ENCODE data around the gene USP49.
A peak's percentile ranks its signal among the peaks of the same experiment; 100 is the strongest.

The USP49 gene

DNA sequence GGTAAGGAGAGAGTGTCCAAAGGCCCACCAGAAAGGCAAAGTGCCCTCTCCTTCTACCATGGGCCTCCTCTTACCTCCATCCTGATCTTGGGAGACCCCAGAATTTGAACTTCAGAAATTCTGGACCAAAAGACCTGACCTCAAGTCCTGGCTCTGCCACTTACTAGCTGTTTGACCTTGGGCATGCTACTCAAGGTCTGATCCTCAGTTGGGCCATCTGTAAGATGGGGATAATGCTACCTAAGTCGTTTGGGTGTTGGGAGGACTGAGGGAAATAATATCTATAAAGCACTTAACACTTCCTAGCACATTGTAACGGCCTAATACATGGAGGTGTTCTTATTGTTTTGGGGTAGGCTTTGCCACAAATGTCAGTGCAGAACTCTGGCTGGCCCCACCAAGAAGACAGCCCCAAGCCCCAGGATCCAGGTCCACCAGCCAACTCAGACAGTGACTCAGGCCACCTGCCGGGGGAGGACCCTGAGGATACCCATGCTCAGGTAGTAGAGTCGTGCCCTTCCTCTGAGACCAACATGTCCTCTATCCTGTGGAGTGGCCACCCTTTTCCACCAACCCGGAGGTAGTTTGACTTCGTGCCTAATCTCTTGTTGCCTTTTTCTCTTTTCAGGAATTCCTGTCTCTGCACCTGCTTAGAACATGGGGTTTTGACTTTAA, 111.9 kb downstream of the USP49 start:
- TF ChIP-seq, protein P1, sequence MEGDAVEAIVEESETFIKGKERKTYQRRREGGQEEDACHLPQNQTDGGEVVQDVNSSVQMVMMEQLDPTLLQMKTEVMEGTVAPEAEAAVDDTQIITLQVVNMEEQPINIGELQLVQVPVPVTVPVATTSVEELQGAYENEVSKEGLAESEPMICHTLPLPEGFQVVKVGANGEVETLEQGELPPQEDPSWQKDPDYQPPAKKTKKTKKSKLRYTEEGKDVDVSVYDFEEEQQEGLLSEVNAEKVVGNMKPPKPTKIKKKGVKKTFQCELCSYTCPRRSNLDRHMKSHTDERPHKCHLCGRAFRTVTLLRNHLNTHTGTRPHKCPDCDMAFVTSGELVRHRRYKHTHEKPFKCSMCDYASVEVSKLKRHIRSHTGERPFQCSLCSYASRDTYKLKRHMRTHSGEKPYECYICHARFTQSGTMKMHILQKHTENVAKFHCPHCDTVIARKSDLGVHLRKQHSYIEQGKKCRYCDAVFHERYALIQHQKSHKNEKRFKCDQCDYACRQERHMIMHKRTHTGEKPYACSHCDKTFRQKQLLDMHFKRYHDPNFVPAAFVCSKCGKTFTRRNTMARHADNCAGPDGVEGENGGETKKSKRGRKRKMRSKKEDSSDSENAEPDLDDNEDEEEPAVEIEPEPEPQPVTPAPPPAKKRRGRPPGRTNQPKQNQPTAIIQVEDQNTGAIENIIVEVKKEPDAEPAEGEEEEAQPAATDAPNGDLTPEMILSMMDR (IDR thresholded peaks at IDR 0.05; ENCODE audit: low read depth, low read length): no peak
- TF ChIP-seq, protein P2, sequence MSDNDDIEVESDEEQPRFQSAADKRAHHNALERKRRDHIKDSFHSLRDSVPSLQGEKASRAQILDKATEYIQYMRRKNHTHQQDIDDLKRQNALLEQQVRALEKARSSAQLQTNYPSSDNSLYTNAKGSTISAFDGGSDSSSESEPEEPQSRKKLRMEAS (IDR thresholded peaks at IDR 0.05; ENCODE audit: low read depth, low read length): no peak
- no peak for TF ChIP-seq POLR2A (IDR thresholded peaks at IDR 0.05; ENCODE audit: extremely low read depth, insufficient read length)
- TF ChIP-seq MYC (IDR thresholded peaks at IDR 0.05; ENCODE audit: low read depth, low read length): no peak
- DNase-seq (ENCODE audit: low read depth): no peak
- H3K4me3 ChIP-seq (ENCODE audit: low read depth, low read length): no peak overlapping the region

DNA sequence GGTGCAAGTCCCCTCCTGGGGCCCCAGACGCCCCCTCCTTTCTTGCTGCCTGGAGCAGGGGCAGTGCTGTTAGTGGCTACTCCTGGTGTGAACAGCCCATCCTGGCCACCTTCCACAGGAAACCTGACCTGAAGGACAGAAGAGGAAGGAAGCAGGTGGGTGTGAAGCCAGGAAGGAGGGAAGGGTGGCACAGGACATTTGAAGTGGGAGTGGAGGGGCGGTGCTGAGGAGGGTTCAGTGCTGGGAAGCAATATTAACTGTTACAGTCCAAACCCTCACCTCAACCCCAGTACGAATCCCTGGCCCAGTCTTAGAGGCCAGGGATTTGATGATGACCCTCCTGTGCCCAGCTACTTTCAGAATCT, 113.8 kb downstream of the USP49 start:
- peak overlapping the region; percentile 37 for H3K4me3 ChIP-seq (ENCODE audit: low read depth, low read length)
- DNase-seq (ENCODE audit: low read depth): no peak
- TF ChIP-seq MYC (IDR thresholded peaks at IDR 0.05; ENCODE audit: low read depth, low read length) (no peak), POLR2A (IDR thresholded peaks at IDR 0.05; ENCODE audit: extremely low read depth, insufficient read length) (no peak)
- TF ChIP-seq, protein P2 (IDR thresholded peaks at IDR 0.05; ENCODE audit: low read depth, low read length): no peak
- TF ChIP-seq, protein P1 (IDR thresholded peaks at IDR 0.05; ENCODE audit: low read depth, low read length): no peak

DNA sequence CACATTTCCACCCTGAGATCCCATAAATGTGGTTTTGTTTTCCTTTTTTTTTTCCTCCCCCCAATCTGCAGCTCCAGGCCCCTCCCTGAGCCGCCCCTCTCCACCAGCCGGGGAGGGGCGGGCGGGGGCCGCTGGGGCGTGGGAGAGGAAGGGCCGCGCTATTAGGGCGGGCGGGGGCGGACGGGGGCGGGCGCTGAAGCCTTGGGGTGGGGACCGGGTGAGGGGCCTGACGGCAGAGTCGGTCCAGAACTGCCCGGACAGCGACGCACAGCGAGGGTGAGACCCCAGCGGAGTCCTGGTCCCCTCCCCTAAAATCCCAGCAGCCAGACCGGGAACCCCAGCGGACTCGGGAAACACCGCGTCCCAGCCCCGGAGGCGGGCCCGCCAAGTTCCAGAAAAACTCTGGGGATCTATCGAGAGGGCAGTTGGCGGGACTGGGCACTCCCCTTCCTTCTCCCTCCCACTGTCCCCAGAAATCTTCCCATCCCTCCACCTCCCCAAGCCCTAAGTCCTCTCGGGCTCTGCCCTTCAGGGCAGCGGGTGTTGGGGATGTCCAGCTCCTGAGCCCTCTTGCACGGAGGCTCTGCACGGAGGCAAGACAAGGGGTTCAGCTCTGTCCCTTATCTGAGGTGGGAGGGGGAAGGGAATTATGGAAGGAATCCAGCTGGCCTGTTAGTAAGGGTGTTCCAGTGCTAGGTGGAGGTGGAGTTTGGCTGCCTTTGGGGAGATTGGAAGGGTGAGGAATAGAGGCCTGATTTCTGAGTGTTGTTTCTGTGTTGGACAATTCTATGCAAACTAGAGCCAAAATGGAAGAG, 114.4 kb downstream of the USP49 start, which contains the start of gene PRICKLE4:
Gene PRICKLE4, plus strand, starts transcription at position 232 of the 815 bp plus-strand sequence. CDS start 2,692 bp downstream, outside the sequence.
- peak; percentile 33 for DNase-seq (ENCODE audit: low read depth)
- no peak for TF ChIP-seq MYC (IDR thresholded peaks at IDR 0.05; ENCODE audit: low read depth, low read length)
- TF ChIP-seq, protein P2 (IDR thresholded peaks at IDR 0.05; ENCODE audit: low read depth, low read length): no peak
- TF ChIP-seq, protein P1 (IDR thresholded peaks at IDR 0.05; ENCODE audit: low read depth, low read length): no peak

DNA sequence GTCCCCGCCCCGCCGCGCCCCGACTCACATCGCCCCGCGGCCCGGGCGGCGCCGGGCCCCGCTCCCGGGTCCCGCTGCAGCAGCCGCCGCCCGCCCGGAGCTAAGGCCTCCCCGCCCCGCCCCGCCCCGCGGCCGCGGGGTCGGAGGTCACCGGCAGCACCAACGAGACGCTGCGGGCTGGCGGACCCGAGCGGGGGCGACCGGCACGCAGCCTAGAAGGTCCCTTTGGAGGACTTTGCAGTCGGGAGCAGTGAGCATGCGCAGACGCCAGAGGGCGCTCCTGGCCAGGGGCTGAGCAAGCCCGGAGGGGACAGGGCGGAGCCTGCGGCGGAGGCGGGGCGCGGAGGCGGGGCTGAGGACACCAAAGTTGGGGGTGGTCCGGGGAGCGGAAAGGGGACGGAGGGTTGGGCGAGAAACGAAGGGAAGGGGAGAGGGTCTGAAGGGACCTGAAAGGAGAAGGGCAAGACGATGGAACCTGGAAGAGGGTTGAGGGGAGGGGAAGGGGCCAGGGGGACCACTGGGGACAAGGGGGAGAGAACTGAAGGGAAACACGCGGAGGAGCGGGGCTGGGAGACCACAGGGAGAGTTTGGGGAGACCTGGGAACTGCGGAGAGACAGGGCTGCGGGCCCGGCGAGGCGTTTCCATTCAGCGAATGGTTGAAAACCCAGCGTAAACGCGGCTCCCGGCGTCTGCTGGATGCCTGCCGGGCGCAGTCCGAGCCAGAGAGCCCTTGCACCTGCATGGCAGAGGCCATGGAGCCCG, 115.2 kb downstream of the USP49 start, which contains the start of gene FRS3:
Gene FRS3, minus strand, starts transcription at position 113 of the 763 bp plus-strand sequence. CDS start 2,913 bp downstream, outside the sequence.
- H3K4me3 ChIP-seq (ENCODE audit: low read depth, low read length): peak within 1 kb of the TSS; percentile 73
- TF ChIP-seq, protein P1 (IDR thresholded peaks at IDR 0.05; ENCODE audit: low read depth, low read length): peak; percentile 81
- TF ChIP-seq MYC (IDR thresholded peaks at IDR 0.05; ENCODE audit: low read depth, low read length) (peak; percentile 44), POLR2A (IDR thresholded peaks at IDR 0.05; ENCODE audit: extremely low read depth, insufficient read length) (peak; percentile 41)
- TF ChIP-seq, protein P2 (IDR thresholded peaks at IDR 0.05; ENCODE audit: low read depth, low read length): peak; percentile 80
- peak; percentile 97 for DNase-seq (ENCODE audit: low read depth)

More for the DNA sequence above, 114.4 kb downstream of the USP49 start, which contains the start of gene PRICKLE4:
- peak within 1 kb of the TSS; percentile 69 for H3K4me3 ChIP-seq (ENCODE audit: low read depth, low read length)

DNA sequence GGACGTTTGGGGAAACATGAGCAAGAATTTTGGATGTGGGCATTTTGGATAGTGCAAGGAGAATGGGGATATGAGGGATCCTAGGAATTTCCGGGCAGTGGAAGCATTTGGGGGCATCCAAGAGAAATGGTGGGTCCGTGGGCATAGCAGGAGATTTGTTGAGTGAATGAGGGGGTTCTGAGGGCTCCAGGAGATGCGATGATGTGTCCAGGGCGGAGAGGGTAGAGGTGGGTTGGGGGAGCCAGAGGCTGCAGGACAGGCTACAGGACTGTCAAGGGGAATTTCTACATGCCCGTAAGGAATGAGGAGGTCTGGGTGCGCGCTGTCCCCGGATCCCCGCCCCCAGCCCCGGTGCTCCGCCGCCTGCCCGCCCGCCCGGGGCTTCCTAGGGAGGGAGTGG, 115.8 kb downstream of the USP49 start:
- TF ChIP-seq, protein P1 (IDR thresholded peaks at IDR 0.05; ENCODE audit: low read depth, low read length): no peak
- TF ChIP-seq POLR2A (IDR thresholded peaks at IDR 0.05; ENCODE audit: extremely low read depth, insufficient read length) (no peak), MYC (IDR thresholded peaks at IDR 0.05; ENCODE audit: low read depth, low read length) (no peak)
- TF ChIP-seq, protein P2 (IDR thresholded peaks at IDR 0.05; ENCODE audit: low read depth, low read length): no peak
- no peak for DNase-seq (ENCODE audit: low read depth)
- H3K4me3 ChIP-seq (ENCODE audit: low read depth, low read length): peak overlapping the region; percentile 73
